HG03520 (cell line): Measurements from ENCODE around the gene SPG21.

ENCODE experiments used
- ATAC-seq: cut with Tn5 transposase; IDR thresholded peaks from one replicate; pipeline ENCODE4 v1.9.1; 2021; ENCODE audit warnings: mild to moderate bottlenecking, moderate library complexity; ENCODE audit not compliant: unreplicated experiment

Gene SPG21

GRCh38 chr15:64993290-64993689 lies 3.6 kb upstream of the SPG21 start:
- ATAC-seq = no peak

DNA sequence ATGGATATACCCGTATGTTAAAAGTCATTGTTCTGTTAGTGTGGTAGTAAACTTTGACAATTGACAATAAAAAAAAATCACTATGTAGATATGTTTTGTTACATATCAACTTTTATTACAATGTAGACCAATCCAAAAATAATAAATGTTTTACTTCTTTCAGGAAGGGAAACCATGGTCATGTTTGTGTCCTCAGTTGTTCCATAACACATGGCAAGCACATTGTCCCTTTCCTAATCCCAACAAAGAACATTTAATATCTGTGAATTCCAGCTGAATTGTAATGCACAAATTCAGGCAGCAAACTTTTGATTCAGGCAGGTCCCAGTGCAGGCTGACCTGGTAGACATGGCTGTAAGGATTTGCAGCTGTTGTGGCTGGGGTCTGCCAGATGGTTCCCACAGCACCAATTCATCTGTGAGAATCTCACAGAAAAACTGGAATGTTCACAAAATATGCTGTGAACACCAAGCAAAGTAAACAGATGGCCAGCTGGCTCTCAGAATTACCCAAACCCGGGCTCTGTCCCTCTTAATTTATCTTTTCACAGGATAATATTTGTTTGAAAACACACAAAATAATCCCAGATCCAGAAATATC lies 1.9 kb upstream of the SPG21 start:
- ATAC-seq = no peak

DNA sequence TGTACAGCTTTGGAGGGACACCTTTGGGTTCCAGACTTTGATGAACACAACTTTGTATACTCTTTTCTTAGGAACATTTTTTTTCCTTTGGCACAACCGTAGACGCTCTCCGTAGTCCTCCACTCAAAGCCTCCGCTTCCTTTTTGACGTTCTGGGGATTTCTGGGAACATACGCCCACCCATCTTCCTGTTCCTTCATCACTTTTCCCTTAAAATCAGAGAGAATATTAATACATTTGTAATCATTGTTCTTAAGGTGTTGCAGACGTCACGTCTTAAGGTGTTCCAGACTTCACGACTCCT lies 405 bp upstream of the SPG21 start:
- ATAC-seq = no peak

DNA sequence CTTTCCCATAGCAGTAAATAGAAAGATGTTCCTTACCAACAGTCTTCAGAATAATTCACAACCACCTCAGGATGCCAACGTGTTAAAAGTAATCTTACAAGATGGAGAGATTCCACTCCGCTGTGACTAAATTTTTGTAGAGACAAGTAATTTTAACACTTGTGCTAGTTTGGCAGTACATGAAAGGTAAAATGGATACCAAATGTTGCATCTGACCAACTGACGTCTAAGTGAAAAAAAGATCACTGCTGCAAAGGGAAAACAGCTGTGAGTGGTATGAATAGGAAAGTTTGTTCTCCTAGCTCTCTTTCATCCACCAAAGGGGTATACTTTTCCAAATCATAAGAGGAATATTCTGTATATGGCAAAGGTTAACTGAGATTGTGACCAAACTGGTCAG lies 2.6 kb downstream of the SPG21 start:
- ATAC-seq = no peak

DNA sequence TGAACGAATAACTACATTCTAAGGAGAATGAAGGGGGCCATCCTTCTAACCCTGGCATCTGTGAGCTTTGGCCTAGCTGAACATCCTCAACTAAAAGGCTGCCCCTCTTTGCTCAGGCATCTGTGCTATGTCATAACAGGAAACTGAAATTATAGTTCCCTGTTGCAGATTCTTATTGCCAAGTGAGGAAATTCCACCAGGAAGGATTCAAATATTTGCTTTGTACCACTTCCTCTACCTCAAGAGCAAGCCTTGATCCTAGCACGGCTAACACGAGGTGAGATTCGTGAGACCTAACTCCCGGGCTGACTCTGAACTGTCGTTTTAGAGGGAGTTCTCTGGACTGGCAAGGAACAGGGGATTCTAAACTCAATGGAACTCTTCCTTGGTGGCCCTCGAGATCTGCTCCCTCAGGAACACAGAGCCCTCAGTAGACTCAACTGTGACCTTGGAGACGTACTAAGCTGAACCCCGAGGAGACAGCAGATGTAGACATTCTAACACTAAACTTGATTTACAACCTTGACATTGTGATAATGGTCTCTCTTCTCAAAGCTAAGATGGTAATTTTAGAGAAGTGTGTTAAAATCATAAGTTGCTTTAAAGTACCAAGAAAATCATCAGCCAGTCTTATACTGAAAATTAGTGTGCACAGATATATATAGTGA lies 4.2 kb downstream of the SPG21 start:
- ATAC-seq = no peak

DNA sequence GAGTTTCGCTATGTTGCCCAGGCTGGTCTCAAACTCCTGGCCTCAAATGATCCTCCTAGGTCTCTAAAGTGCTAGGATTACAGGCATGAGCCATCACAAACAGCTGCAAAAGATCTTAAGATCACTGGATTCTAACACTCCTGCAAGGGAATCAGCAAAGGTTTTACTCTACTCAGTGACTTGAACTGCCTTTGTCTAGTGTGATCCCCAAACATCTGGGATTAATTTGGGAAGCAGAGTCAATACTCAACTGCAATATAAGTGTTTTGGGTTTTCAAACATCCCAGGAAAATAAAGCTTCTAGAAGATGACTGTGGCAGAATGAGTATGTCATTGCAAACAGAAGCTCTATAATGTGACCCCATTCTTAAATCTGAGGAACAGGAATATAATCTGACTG lies 7.2 kb downstream of the SPG21 start:
- ATAC-seq = no peak

- no peak for ATAC-seq
These were observed 7.8 kb downstream of the SPG21 start for GRCh38 chr15:64981812-64982431.

DNA sequence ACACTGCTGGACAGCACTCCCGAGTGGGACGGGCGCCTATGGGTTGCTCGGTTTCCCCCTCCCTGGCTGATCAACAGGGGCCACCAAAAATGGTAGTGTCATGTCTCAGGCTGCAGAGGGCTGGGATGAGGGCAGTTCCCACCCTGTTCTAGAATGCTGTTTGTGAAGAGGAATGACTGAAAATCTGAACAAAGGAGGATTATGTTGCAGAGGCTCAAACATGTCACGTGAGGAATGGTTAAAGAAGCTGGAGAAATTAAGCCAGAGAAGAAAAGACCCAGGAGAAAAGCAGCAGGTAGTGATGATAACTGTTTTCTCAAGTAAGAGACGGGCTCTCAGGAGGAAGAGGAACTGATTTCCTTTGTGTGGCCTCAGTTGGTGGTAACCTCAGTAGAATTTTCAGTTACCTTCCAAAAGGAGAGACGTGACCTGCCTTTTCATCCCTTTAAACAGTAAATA lies 10.4 kb downstream of the SPG21 start:
- no peak for ATAC-seq

DNA sequence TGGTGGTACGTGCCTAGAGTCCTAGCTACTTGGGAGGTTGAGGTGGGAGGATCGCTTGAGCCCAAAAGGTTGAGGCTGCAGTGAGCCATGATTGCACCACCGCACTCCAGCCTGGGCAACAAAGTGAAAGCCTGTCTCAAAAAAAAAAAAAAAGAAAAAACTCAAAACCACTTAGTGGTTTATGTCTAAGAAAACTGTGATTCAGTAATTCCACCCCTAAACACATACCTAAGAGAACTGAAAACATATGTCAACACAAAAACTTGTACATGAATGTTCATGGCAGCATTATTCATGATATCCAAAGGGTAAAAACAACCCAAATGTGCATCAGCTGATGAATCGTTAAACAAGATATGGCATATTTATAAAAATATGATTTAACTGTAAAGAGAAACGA lies 14.3 kb downstream of the SPG21 start:
- ATAC-seq = no peak

DNA sequence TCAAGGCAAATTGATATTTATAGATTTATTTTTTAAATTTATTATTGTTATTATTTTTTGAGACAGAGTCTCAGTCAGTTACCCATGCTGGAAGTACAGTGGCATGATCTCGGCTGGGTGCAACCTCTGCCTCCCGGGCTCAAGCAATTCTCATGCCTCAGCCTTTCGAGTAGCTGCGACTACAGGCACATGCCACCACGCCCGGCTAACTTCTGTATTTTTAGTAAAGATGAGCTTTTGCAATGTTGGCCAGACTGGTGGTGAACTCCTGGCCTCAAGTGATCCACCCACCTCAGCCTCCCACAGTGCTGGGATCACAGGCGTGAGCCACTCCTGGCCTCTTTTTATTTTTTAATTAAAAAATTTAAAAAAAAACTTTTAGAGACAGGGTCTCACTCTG lies 19.0 kb downstream of the SPG21 start:
- ATAC-seq = no peak

DNA sequence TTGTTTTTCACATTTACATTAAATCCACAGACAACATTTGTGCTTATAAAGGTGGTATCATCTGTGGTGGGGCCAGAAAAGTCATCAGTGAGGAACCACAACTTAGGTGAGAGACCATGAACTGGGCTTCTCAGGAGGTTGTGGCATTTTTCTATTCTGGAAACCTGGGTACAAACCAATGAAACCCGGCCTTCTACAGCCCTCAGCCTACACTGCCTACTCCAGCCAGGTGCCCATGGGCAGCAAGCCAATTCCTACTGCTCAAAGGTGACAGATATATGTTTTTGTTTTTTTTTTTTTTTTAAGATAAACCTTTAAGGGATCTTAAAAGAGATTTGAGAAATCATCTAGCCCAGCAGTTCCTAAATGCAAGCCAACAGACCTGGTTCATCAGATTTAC lies 20.3 kb downstream of the SPG21 start:
- no peak for ATAC-seq

- no peak for ATAC-seq
These were observed 28.7 kb downstream of the SPG21 start for GRCh38 chr15:64961013-64961412.

- ATAC-seq = no peak
These were observed 29.6 kb downstream of the SPG21 start for GRCh38 chr15:64960153-64960552.

DNA sequence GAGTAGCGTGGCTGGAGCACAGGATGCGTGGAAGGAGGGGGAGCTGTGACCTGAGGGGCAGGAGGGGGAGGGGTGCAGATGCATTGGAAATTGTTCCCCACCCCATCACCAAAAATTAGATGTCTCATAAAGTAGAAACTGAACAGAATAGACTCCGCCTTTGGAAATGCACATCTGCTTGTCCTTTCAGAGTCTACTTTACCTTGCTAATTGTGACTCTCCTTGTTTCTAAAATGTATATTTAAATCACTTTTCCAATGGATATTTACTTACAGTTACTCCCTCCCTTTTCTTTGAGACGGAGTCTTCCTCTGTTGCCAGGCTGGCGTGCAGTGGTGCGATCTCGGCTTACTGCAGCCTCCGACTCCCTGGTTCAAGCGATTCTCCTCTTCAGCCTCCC lies 30.6 kb downstream of the SPG21 start:
- no peak for ATAC-seq

DNA sequence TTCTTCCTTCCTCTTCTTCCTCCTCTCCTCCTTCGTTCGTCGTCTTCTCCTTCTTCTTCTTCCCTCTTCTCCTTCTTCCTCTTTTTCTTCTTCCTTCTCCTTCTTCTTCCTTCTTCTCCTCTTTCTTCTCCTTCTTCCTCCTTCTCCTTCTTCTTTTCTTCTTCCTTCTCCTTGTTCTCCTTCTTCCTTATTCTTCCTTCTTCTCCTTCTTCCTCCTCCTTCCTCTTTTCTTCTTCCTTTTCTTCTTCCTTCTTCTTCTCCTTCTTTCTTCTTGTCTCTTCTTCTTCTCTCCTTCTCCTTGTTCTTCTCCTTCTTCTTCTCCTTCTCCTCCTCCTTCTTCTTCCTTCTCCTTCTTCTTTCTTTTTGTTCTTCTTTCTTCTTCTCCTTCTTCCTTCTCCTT lies 35.3 kb downstream of the SPG21 start:
- ATAC-seq = no peak

DNA sequence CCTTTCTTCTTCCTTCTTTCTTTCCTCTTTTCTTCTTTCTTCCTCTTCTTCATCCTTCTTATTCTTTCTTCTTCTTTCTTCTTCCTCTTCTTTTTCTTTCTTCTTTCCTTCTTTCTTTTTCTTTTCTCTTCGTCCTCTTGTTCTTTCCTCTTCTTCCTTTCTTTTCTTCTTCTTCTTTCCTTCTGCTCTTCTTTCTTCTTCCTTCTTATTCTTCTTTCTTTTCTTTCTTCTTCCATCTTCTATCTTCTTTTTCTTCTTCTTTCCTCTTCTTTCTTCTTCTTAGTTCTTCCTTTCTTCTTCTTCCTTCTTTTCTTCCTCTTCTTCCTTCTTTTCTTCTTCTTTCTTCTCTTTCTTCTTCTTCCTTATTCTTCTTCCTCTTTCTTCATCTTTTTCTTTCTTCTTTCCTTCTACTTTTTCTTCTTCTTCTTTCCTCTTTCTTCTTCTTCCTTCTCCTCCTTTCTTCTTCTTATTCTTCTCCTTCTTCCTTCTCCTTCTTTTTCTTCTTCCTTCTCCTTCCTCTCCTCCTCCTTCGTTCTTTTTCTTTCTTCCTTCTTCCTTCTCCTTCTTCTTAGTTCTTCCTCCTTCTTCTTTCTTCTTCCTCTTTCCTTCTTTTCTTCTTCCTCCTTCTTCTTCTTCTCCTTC lies 37.8 kb downstream of the SPG21 start:
- ATAC-seq = no peak

DNA sequence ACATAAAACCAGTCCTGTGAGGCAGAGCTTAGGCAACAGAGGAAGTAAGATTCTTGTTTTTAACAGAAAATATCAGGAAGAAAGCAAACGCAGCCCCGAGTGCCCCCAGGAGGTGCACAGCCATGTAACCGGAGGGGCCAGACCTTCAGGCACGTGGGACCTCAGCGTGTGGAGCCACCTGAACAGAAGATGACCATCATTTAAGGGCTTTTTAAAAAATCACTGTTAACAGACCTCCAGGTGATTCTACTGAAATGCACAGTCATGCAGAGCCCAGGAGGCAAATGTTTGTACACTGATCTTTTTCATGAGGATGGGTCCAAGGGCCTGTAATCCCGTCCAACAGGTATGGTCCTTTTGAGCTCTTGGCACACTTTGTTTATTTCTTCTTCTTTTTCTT lies 38.8 kb downstream of the SPG21 start:
- ATAC-seq = no peak

- no peak for ATAC-seq
These were observed 40.1 kb downstream of the SPG21 start for GRCh38 chr15:64949383-64950186.

DNA sequence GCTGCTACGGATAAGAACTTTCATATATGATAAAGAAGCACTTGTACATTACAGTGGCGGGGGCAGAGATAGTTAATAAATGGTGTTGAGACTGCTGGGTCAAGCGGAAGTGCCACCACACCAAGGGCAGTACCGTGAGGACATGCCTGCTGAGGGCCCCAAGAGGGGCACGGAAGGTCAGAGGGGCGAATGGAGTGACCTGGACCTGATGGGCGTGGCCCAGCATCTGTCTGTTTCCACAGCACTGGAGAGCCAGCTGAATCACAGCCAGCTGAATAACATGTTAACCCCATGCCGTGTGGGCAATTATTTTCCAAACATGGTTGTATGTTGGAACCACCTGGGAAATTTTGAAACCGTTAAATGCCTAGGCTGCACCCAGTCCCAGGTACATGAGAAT lies 40.8 kb downstream of the SPG21 start:
- no peak for ATAC-seq

GRCh38 chr15:64947211-64947610 lies 42.5 kb downstream of the SPG21 start:
- no peak for ATAC-seq

- no peak for ATAC-seq
These were observed 44.8 kb downstream of the SPG21 start for GRCh38 chr15:64944961-64945360.
